K562 (cell line): ENCODE data around the gene LCA5. TPM values are rescaled to one million over a fixed set of nuclear protein-coding genes. Genes with fewer than 3 reads are reported as not detected.
"Not testable (repeated sequence)": the region's sequence is repeated elsewhere in the genome, so short reads cannot be mapped to it uniquely, and the experiment has no call there.

Experiments used
- ATAC-seq: fragments of 200-7000 bp; cut with Tn5 transposase; 3 replicates; pipeline ENCODE4 v1.9.1; 2020; ENCODE audit warnings: moderate library complexity
- BruUV-seq: library from RNA; stranded (reverse); fragments of 400-500 nt; replicated peaks from 2 replicates; lab custom pipeline; 2021; lab: Mats Ljungman, UMichigan
- CTCF ChIA-PET: fragments of 300-600 bp; formaldehyde crosslinking; extraction: SDS; loops from one replicate; lab custom pipeline; 2021; ENCODE audit warnings: low intra/inter-chr PET ratio; lab: Yijun Ruan, JAX
- POLR2A ChIA-PET: fragments of 300-600, 350-650 bp; sonication (Branson Sonifier 250); formaldehyde crosslinking; extraction: SDS; loops from one replicate; lab custom pipeline; 2021; ENCODE audit warnings: antibody characterized with exemption, inconsistent platforms; lab: Yijun Ruan, JAX
- DNase-seq, 4 experiments: peaks; one replicate each; pipeline versions ENCODE4 v3.0.0 to v3.0.0-alpha.2; 2011 to 2018; ENCODE audit warnings: low spot score in 3 of 4, mixed read lengths in 3 of 4; ENCODE audit errors: extremely low read depth in 1 of 4
- FAIRE-seq: peaks from 2 replicates; lab custom pipeline; 2011; peaks lifted over from hg19 to GRCh38; lab: Jason Lieb, UNC
- H2AFZ ChIP-seq: 2 replicates; pipeline ENCODE4 v1.6.0; 2011; ENCODE audit warnings: low read depth, low read length, control low read depth, inconsistent platforms
- H3K27ac ChIP-seq: fragments of 200-600 bp; 3 replicates; pipeline ENCODE4 v1.8.0; 2011; ENCODE audit warnings: low read depth, mild to moderate bottlenecking, control low read depth, inconsistent platforms, low read length, moderate library complexity, mixed read lengths; ENCODE audit errors: extremely low read depth
- H3K27me3 ChIP-seq, 2 experiments: fragments of 300-600 bp in 1 of 2; 2 replicates in 1 of 2; 3 replicates in 1 of 2; pipeline versions ENCODE4 v1.6.0 to v1.8.0; 2011; ENCODE audit warnings: inconsistent platforms in 2 of 2, low read length in 2 of 2, mild to moderate bottlenecking in 1 of 2, mixed read lengths in 1 of 2, moderate library complexity in 1 of 2; ENCODE audit not compliant: control insufficient read depth in 2 of 2, insufficient read depth in 2 of 2
- H3K36me3 ChIP-seq: fragments of 300-600 bp; 3 replicates; pipeline ENCODE4 v1.8.0; 2011; ENCODE audit warnings: mild to moderate bottlenecking, low read length, inconsistent platforms; ENCODE audit not compliant: control insufficient read depth, insufficient read depth
- H3K4me1 ChIP-seq, 2 experiments: fragments of 200-600 bp in 1 of 2; replicated peaks in 1 of 2; 2 replicates in 1 of 2; 3 replicates in 1 of 2; pipeline versions ENCODE4 v1.5.1 to v1.8.0; 2011; ENCODE audit warnings: inconsistent platforms in 2 of 2, low read length in 2 of 2, mild to moderate bottlenecking in 1 of 2, mixed read lengths in 1 of 2, moderate library complexity in 1 of 2; ENCODE audit not compliant: control insufficient read depth in 2 of 2, insufficient read depth in 2 of 2
- H3K4me2 ChIP-seq: 2 replicates; pipeline ENCODE4 v1.6.1; 2011; ENCODE audit warnings: low read length, control low read depth, inconsistent platforms, mixed read lengths; ENCODE audit not compliant: insufficient read depth
- H3K4me3 ChIP-seq: fragments of 200-600 bp; sonication (generic), shearing (Covaris generic); 2 replicates; pipeline ENCODE4 v1.5.1; 2016; ENCODE audit warnings: control low read depth, inconsistent platforms
- H3K79me2 ChIP-seq: fragments of 200-600 bp; 3 replicates; pipeline ENCODE4 v1.8.0; 2011; ENCODE audit warnings: low read length, inconsistent platforms; ENCODE audit not compliant: control insufficient read depth, insufficient read depth
- H3K9ac ChIP-seq, 2 experiments: 2 replicates each; pipeline versions ENCODE4 v1.6.0 to v1.6.1; 2011; ENCODE audit warnings: low read depth in 2 of 2, low read length in 2 of 2, control low read depth in 1 of 2, inconsistent platforms in 1 of 2, mild to moderate bottlenecking in 1 of 2, mixed read lengths in 1 of 2; ENCODE audit not compliant: insufficient read depth in 1 of 2
- H3K9me1 ChIP-seq: one replicate; pipeline ENCODE4 v1.6.0; 2011; ENCODE audit warnings: inconsistent platforms, mild to moderate bottlenecking, low read length, moderate library complexity; ENCODE audit not compliant: control insufficient read depth, insufficient read depth
- H3K9me3 ChIP-seq: replicated peaks from 2 replicates; pipeline ENCODE4 v1.5.1; 2011; ENCODE audit warnings: low read depth, low read length, inconsistent platforms; ENCODE audit not compliant: control insufficient read depth, insufficient read depth
- H4K20me1 ChIP-seq: replicated peaks from 2 replicates; pipeline ENCODE4 v1.6.1; 2011; ENCODE audit warnings: low read length, inconsistent platforms, mixed read lengths; ENCODE audit not compliant: control insufficient read depth, insufficient read depth
- CTCF ChIP-seq, 3 experiments: IDR thresholded peaks in 2 of 3; conservative IDR thresholded peaks in 1 of 3; 2 replicates each; pipeline ENCODE4 v1.5.1; 2011 to 2012; ENCODE audit warnings: low read length in 3 of 3, mild to moderate bottlenecking in 3 of 3, control low read depth in 2 of 3, improper control_type of control experiment in 1 of 3, inconsistent platforms in 1 of 3, low read depth in 1 of 3, mixed read lengths in 1 of 3, moderate library complexity in 1 of 3; ENCODE audit not compliant: insufficient read depth in 2 of 3
- ZNF311 ChIP-seq: fragments of 250-450 bp; sonication (Bioruptor Pico); IDR thresholded peaks from 2 replicates; pipeline ENCODE4 v1.4.0; 2020; ENCODE audit warnings: mild to moderate bottlenecking, moderate library complexity
- WGBS: fragments of 100-300 bp; shearing (Covaris generic); methylation state at CpG from one replicate; pipeline ENCODE4 v1.1.6; 2016; ENCODE audit warnings: low coverage, mixed read lengths; ENCODE audit not compliant: insufficient coverage; ENCODE audit errors: missing lambda C conversion rate; 5-methylcytosine and 5-hydroxymethylcytosine counted together
- in situ Hi-C: fragments of 300-500 bp; cut with MboI; formaldehyde crosslinking; loops from 4 replicates; pipeline ENCODE4 v1.15.0; 2018; ENCODE audit warnings: inconsistent platforms, mixed read lengths
- intact Hi-C: fragments of 100-400 bp; cut with micrococcal nuclease; formaldehyde crosslinking; loops from 2 replicates; pipeline ENCODE4 v1.14.2; 2022
- polyA plus RNA-seq, 8 experiments: library from polyadenylated mRNA; depleted of rRNA in 4 of 8; stranded (reverse) in 5 of 8; unstranded in 3 of 8; fragments of >200 nt; fragmentation: Nextera tagmentation in 2 of 8; fragmentation: Illumina TruSeq in 1 of 8; extraction: Ambion mirVana in 2 of 8; extraction: Trizol in 1 of 8; gene quantifications; 2 replicates each; pipeline versions ENCODE4 v1.2.1 to v1.2.3, GENCODE V29; 2011 to 2014; ENCODE audit warnings: inconsistent platforms in 1 of 8, missing spikeins in 1 of 8
- total RNA-seq, 7 experiments: library from RNA; depleted of rRNA in 6 of 7; stranded (reverse); fragments of >200 nt in 6 of 7; fragmentation: Illumina TruSeq in 2 of 7; extraction: Trizol in 2 of 7; gene quantifications; 2 replicates each; pipeline versions ENCODE4 v1.2.1 to v1.2.3, GENCODE V29; 2011 to 2021; ENCODE audit warnings: low replicate concordance in 1 of 7

The LCA5 gene
- total and polyA plus RNA-seq, 9 of the 15 experiments (the other 6 are each of a cell fraction or from before 2014, with no cell fraction given): 1.0 to 3.4 (median 1.8) TPM

- peak; percentile 29 to 45 (median 39); a peak in 5 of 6 replicates for TF ChIP-seq CTCF (IDR thresholded peaks at IDR 0.05 in 2 of 3, conservative IDR thresholded peaks at IDR 0.05 in 1 of 3; ENCODE audit: insufficient read depth in 2 of 3, low read depth in 1 of 3, low read length in 3 of 3)
These were observed 49.3 kb upstream of the LCA5 start (continued) for GRCh38 chr6:79586548-79586947.

GRCh38 chr6:79584332-79584731 lies 47.1 kb upstream of the LCA5 start:
- Histone ChIP-seq H3K27ac (no peak overlapping the region), H3K9me3 (no peaks in the 10 kb centered on the region), H3K36me3 (no peaks in the 10 kb centered on the region; the same call in 2 of the 3 replicates), H3K4me3 (no peak overlapping the region), H2AFZ (no peak overlapping the region), H3K4me1 (no peaks in the 10 kb centered on the region), H3K27me3 (no peaks in the 10 kb centered on the region), H3K4me2 (no peak overlapping the region), H3K79me2 (no peaks in the 10 kb centered on the region), H4K20me1 (no peaks in the 10 kb centered on the region), H3K9me1 (no peaks in the 10 kb centered on the region), H3K9ac (no peak overlapping the region)
- intact Hi-C loops (no loop called here), in situ Hi-C loops (no loop called here)
- TF ChIP-seq ZNF311 (CRISPR knock-in tag) (no peak), CTCF (IDR thresholded peaks at IDR 0.05 in 2 of 3, conservative IDR thresholded peaks at IDR 0.05 in 1 of 3; ENCODE audit: insufficient read depth in 2 of 3, low read depth in 1 of 3, low read length in 3 of 3) (peak in 2 of 3 experiments; percentile 19 to 21; a peak in 1 of 6 replicates)
- DNase-seq (no peak), FAIRE-seq (no peak), ATAC-seq (peak; percentile 53)
- WGBS: 2% methylated on average over 2 of the region's 2 CpGs
- ChIA-PET POLR2A (no interaction called here), CTCF (no interaction called here)
- no TSS peak for BruUV-seq

GRCh38 chr6:79577926-79578325 lies 40.7 kb upstream of the LCA5 start:
- H3K9me3 ChIP-seq, CTCF ChIA-PET, H3K4me2 ChIP-seq, intact Hi-C loops, FAIRE-seq, H3K27ac ChIP-seq, H3K9ac ChIP-seq, DNase-seq, H3K79me2 ChIP-seq, H3K4me3 ChIP-seq, ATAC-seq, in situ Hi-C loops, BruUV-seq, H2AFZ ChIP-seq, H3K9me1 ChIP-seq, H3K27me3 ChIP-seq, H3K4me1 ChIP-seq, H4K20me1 ChIP-seq, H3K36me3 ChIP-seq: not testable (repeated sequence)
- POLR2A ChIA-PET: interaction anchor here (0.7 kb wide), 1 partner anchor 1927 kb away, joined by 3 read pairs; no protein-coding TSS in a partner anchor
- 69% methylated on average over 6 of the region's 6 CpGs for WGBS
